HG03175 (cell line): ENCODE data around the gene TRIM74.
"Not testable (repeated sequence)": the region's sequence is repeated elsewhere in the genome, so short reads cannot be mapped to it uniquely, and the experiment has no call there.

Experiments used
- ATAC-seq: cut with Tn5 transposase; IDR thresholded peaks from one replicate; pipeline ENCODE4 v1.9.1; 2021; ENCODE audit warnings: mild to moderate bottlenecking, moderate library complexity; ENCODE audit not compliant: unreplicated experiment

The TRIM74 gene

DNA sequence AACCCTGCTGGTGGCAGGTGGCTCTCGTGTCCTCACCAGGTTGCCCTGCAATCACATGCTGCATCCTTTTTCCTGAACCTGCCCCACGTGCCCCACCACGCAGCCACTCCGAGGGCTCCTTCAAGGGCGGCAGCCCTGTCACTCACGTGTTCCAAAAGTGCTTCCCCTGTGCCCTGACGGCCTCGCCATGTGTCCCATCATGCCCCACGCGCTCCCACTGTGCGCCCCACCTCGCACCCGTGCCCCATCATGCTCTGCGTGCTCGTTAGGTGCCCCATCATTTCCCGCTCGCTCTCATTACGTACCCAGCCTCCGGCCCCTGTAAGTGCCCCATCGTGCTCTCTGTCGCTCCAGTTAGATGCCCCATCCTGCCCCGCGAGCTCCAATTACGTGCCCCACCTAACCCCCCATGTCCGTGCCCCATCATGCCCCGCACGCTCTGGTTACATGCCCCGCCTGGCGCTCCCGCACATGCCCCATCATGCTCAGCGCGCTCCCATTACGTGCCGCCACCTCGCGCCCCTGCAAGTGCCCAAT is at the start of gene TRIM74:
TRIM74 (minus strand) TSS at position 487 of the 537 bp plus-strand sequence. CDS start 3,309 bp downstream, outside the sequence.
- ATAC-seq, result not testable (repeated sequence)

DNA sequence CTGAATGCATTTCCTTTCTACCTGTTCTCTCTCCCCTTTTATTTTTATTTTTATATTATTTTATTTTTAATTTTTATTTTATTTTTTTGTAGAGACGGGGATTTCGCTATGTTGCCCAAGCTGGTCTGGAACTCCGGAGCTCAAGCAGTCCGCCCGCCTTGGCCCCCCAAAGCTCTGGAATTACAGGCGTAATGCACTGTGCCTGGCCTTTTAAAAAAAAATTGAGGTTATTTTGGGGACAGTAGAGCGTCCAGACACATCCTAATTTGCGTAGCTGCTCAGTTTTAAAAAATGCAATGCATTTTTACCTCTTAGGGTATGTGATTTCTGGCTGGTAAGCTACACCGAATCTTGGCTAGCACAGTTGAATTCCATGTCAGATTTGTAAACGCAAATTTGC is 37.2 kb upstream of the TRIM74 start:
- ATAC-seq, result not testable (repeated sequence)

DNA sequence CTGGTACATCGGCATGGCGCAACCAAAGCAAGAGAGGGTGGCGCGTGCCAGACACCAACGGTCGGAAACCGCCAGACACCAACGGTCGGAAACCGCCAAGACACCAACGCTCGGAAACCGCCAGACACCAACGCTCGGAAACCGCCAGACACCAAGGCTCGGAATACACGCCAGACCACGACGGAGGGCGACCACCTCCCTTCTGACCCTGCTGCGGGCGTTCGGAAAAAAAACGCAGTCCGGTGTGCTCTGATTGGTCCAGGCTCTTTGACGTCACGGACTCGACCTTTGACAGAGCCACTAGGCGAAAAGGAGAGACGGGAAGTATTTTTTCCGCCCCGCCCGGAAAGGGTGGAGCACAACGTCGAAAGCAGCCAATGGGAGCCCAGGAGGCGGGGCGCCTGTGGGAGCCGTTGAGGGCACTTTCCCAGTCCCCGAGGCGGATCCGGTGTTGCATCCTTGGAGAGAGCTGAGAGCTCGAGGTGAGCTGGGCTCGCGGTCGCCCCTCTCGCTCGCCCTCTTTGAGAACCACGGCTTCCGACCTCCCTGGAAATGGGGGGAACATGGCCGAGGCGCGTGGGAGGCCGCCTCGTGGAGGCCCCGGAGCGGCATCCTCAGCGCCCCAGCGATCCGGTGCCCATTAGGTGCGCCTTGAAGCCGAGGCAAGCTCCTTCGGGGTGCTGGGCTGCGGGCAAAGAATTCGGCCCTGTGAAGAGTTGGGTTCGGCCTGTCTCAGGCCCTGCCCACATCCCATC is 36.6 kb upstream of the TRIM74 start:
- peak; percentile 80 for ATAC-seq

DNA sequence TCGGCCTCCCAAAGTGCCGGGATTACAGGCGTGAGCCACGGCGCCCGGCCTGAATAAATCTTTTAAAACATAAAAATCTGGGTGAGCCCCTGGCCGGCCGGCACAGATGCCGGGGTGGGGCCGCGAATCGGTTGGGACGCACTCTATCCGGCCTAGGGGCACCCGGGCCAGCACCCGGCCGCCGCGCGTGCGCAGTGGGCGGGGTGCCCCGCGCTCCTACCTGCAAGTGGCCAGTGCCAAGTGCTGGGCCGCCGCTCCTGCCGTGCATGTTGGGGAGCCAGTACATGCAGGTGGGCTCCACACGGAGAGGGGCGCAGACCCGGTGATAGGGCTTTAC is 36.1 kb upstream of the TRIM74 start:
- peak; percentile 87 for ATAC-seq

DNA sequence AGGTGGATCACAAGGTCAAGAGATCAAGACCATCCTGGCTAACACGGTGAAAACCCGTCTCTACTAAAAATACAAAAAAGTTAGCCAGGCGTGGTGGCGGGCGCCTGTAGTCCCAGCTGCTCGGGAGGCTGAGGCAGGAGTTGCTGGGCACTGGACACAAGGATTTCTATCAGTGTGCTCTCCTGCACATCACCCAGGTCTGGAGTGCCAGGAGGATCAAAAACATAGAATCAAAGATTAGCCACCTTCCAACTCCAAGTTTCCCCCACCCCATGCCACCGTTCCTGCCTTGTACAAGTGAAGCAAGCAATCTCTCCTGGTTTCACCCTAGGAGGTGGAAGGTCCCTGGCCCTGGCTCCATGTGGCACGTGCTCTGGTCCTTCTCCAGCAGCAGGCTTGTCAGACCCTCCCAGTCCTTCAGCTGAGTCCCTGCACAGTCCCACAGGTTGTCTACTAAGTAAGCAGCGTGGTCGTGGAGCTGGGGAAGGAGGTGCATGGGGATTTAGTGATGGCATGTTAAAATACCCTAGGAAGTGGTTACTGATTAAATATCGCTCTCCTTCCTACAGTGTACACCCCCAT is 28.7 kb upstream of the TRIM74 start:
- ATAC-seq, result not testable (repeated sequence)

DNA sequence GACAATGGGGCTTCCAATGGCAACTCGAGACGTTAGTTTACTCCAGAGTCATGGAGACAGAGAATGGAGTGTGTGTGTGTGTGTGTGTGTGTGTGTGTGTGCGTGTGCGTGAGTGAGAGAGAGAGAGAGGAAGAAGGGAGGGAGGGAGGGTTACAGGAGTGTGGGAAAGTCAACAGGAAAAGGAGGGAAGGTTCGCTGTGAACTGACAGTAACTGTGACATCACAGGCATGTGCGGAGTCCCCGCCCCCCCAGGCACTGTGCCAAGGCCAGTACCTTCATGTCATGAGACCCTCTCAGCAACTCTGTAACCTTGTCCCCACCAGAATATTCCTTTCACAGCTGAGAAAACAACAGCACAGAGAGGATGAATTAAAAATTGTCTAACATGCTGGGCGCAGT is 28.2 kb upstream of the TRIM74 start:
- ATAC-seq, result not testable (repeated sequence)

DNA sequence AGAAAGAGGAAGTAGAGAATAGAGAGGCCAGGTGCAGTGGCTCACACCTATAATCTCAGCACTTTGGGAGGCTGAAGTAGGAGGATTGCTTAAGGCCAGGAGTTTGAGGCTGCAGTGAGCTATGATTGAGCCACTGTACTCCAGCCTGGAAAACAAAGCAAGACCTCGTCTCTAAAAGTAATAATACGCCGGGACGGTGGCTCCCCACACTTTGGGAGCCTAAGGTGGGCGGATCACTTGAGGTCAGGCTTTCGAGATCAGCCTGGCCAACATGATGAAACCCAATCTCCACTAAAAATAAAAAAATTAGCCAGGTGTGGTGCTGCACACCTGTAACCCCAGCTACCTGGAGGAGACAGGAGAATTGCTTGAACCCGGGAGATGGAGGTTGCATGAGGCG is 26.2 kb upstream of the TRIM74 start:
- not testable (repeated sequence) for ATAC-seq

DNA sequence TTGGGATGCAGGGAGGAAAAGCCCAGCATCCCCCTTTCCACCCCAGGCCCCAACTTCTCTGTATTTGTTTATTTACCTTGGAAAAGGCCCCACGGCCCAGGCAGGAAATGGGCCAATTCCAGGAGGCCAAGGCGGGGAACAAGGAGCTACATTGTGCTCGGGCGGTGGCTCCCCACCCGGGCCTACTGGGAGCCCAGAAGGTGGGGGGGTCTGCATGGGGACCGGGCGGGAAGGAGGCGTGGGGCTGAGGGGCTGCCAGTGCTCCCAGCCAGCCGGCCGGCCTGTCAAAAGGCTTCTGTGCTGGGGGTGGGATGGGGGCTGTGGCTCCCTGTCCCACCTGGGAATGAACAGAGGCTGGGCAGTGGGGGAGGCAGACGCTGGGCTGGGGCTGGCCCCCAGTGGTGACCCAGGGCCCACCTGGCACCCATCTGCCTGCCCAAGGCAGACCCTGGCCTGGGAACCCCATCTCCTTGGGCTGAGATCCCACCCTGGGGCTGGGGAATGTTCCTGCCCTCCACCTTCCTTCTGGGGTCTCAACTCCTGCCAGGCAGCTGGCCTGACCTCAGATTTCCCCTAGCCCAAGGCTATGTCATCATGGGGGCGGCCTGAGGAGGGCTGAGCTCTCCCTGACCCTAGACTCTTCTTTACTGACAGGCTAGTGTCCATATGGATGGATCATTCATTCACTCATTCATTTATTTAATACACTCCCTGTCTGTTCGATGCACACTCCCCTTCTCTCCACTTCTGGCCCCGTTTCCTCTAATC is 21.1 kb upstream of the TRIM74 start:
- ATAC-seq, result not testable (repeated sequence)

DNA sequence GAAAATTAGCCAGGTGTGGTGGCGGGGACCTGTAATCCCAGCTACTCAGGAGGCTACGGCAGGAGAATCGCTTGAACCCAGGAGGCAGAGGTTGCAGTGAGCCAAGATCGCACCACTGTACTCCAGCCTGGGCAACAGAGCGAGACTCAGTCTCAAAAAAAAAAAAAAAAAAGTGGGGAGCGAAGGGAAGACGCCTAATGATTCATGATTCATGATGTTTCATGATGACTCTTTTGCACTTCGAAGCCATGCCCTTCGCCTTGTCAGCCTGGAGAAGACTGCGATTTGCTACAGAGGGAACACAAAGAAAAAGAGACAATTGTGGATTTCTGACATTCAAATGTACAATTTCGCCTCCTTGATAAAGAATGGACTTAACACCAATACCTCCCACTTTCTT is 12.8 kb upstream of the TRIM74 start:
- ATAC-seq, result not testable (repeated sequence)

DNA sequence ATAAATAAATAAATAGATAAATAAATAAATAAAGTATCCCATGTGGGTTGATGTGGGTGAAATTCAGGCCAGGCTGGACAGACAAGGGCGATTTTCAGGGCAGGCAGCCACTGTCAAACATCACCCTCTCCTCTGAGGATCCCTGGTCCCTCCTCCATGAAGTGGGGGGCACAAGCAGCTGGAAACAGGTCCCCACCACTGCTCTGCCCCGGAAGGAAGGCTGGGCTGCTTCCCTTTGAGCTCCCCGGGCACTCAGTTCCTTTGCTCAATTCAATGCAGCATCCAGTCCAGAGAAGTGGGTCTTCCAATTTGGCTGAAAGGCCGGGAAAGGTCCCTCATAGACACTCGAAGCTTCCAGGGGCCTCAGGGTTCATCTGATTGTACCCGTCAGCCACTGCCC is 11.1 kb upstream of the TRIM74 start:
- ATAC-seq, result not testable (repeated sequence)

DNA sequence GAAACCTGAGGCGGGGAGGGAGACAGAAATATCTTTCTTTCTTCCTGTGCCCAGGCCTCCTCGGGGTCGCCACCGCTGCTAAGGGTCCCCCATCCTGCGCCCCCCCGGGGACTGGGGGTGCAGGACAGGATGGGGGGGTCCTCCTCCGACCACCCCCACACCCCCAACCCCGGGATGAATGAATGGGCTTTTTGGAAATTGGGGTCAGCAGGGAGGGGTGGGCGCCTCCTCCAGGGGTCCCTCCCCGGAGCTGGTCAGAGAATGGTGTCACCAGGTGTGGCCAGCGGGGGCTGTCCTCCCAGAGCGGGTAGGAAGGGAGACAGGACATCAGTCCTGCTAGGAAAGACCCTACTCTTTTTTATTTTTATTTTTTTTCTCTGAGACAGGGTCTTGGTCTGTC is 7.2 kb upstream of the TRIM74 start:
- not testable (repeated sequence) for ATAC-seq

DNA sequence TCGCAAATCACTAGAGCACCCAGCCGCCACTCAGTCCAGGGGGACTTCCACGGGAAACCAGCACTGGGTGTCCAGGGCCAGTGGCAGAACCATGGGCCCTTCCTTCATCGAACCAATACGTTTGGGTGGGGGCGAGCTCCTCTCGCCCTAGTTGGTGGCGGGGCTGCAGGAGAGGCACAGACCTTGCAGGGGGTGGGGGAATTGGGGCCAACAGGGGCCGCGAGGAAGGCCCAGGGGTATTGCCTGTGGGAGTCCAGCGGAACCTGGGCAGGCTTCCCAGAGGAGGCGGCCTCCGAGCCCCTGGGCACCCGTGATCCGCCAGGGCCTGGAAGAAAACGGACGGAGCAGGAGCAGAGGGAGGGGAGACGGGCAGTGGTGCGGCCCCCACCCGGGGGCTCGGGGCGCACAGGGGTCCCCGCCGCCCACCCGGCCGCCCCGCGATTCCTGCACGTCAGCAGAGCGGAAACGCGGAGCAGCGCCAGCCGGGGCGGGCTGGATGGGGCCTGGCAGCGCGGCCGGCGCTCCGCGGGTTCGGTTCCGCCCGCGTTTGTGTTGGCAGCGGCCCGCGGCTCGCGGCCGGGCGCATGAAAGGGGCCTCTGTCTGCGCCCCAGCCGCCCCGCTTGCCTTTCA is 6.5 kb upstream of the TRIM74 start:
- not testable (repeated sequence) for ATAC-seq

DNA sequence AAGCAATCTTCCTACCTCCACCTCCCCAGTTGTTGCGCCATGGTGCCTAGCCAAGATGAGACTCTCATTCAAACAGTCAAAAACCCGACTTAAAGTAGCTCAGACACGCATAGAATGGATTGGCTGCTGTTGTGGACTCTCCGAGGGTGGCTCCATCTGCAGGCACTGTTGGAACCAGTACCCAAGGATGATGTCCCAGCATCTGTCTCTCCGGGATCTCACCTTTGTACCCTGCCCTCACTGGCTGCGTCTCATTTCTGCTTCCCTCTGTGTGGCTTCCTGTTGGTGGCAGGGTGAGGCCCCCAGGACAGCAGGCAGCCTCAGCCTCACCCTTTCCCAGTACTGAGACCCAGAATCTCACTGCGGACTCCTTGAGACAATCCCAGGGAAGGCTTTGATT is 5.5 kb upstream of the TRIM74 start:
- ATAC-seq, result not testable (repeated sequence)

DNA sequence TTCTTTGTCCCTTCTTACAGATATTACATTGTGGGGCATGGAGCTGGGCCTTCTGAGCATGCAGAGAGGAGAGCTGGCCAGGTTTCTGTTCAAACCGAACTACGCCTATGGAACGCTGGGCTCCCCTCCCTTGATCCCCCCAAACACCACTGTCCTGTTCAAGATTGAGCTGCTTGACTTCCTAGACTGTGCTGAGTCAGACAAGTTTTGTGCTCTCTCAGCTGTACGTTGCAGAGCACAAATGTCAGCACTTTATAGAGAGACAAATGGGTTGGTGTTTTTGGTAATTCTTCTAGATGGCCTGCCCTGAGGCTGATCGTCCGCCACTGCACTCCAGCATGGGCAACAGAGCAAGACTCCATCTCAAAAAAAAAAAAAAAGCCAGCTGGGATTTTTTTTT is 2.2 kb upstream of the TRIM74 start:
- not testable (repeated sequence) for ATAC-seq

DNA sequence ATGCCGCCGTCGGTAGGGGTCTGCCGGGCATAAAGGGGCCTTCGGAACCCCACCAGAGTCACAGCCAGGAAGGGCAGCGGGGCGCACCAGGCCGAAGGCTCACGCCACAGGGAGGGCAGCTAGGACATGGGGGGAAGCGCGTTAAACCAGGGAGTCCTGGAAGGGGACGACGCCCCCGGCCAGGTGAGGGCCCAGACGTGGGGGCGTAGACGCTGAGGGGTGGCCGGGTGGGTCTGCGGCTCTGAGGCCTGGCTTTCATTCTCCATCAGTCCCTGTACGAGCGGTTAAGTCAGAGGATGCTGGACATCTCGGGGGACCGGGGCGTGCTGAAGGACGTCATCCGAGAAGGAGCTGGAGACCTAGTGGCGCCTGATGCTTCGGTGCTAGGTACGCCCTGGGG is 422 bp upstream of the TRIM74 start:
- not testable (repeated sequence) for ATAC-seq

DNA sequence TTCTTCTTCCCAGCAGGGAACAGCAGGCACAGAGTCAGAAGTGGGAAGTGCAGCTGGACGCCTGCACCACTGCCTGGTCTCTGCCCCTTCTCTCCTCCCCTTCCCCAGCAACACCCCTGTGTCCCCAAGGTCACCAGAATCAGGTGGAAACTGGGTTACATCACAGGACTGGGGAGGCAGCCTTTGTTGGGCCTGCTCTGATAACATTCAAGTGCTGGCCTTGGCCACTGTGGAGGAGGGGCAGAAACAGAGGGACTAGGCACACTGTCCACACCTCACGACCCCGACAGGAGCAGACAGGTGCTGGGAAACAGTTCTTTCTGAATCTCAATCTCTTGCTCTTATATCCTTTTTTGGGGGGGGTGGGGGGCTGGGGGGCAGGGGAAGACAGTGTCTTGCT is 2.4 kb downstream of the TRIM74 start:
- ATAC-seq, result not testable (repeated sequence)

DNA sequence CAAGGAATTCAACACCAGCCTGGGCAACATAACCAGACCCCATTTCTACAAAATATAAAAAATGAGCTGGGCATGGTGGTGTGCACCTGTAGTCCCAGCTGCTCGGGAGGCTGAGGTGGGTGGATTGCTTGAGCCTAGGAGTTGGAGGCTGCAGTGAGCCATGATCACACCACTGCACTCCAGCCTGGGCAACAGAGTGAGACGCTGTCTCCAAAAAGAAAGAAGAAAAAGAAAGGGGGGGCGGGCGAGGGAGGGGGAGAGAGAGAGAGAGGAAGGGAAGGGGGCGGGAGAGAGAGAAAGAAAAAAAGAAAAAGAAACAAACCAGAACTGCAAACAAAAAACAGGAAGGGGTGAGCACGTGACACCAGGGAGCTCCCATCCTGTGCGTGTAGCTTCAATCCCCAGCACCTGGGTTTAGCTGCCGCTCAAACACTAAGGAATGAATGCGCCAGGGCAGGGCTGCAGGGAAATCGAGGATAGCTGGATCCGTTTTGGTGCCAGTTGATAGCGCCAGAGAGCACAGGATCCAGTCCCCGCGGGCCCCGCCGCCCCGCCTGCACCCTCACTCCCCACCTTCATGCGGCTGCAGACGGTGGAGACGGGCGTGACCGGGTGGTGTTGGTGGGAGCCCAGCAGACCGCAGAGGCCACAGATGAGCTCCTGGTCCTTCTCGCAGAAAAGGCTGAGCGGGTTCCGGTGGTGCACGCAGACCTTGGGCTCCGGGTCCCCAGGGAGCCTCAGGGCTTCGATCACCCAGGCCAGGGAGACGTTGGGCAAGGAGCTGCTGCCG is 3.9 kb downstream of the TRIM74 start:
- not testable (repeated sequence) for ATAC-seq

DNA sequence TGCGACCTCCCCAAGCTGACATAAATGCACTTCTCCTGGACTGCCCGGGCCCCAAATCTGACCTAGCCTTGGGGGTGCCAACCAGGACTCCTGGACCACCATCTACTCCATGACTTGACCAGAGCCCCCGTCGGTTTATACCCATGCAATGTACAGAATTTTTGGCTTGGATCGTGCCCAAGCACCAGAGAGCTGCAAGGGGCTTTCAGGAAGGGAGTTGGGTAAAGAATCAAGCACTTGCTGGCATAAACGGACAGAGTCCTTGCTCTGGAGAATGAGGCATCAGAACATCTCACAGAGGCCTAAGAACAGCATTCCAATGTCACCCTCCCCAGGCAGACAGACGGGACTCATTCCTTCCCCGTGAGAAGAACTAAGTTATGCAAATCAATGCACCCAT is 6.2 kb downstream of the TRIM74 start:
- ATAC-seq, result not testable (repeated sequence)

DNA sequence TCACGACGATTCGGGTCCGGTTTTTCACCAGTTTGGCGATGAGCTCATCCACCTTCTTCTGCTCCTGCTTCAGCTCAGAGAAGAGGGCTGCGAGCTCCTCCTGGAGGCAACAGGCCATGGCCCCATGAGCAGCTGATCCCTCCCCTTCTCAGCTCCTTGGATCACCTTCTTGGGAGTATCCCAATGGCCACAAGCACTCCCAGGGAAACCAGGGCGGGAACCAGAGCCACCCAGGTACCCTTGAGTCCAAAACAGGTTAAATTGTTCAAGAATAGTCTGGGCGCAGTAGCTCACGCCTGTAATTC is 8.0 kb downstream of the TRIM74 start:
- not testable (repeated sequence) for ATAC-seq

DNA sequence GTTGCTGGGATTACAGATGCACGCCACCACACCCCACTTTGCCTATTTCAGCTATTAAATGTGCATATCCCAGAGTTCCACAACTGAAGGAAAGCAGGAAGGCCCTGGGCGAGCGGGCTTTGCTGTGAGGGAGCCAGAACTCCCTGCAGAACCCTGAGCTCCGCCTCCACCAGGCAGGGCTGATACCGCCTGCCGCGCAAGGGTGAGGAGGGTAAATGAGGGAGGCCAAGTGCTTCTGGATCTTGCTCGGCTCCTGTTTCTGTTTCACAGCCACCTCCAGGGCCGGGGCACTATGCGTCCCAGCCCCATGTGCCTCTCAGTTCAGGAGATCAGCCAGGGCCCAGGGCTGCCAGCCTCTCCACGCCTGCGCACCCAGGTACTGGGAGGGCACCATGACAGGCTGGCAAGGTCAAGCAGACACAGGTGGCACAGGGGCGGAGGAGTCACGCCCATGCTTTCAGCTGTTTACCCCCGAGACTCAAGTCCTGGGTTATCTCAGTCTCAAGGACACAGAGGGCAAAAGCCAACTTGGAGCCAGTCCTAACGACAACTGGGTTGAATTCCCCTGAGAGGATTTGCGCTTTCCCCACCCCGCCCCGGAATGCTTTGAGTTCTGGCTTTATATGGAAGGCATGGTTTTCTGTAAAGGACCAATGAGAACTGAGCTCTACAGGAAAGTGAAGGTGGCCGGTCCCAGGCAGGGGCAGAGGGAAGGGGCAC is 8.5 kb downstream of the TRIM74 start:
- ATAC-seq, result not testable (repeated sequence)
